Measurements from ENCODE around the gene ANXA5.

DNA sequence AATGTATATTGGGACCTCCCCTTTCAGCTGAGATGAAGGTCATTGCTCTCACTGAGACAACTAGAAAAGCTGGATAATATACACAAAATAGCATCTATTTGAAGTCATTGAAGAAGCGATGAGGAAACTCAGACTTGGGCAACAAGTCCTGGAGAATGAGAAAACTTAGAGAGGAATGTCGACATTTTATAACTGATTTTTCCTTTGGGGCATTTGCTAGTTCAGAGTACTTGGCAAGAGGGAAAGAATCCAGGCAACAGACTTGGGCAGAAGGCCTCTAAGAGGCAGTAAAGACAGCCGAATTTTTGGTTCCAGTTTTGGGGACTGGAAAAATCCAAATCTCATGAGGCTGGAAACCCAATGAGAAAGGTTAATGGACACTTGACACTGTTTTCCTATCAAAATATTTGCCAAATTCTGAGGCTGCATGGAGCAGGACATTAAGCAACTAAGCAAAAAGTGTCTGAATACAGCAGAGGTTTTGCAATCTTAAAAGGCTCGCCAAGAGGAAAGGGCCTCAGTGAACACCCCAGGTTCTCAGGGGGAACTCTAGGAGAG is 21.0 kb upstream of the ANXA5 start:
- no peak for TF ChIP-seq EZH2 (IDR thresholded peaks at IDR 0.05; ENCODE audit: low read depth)
- TF ChIP-seq, protein P1, sequence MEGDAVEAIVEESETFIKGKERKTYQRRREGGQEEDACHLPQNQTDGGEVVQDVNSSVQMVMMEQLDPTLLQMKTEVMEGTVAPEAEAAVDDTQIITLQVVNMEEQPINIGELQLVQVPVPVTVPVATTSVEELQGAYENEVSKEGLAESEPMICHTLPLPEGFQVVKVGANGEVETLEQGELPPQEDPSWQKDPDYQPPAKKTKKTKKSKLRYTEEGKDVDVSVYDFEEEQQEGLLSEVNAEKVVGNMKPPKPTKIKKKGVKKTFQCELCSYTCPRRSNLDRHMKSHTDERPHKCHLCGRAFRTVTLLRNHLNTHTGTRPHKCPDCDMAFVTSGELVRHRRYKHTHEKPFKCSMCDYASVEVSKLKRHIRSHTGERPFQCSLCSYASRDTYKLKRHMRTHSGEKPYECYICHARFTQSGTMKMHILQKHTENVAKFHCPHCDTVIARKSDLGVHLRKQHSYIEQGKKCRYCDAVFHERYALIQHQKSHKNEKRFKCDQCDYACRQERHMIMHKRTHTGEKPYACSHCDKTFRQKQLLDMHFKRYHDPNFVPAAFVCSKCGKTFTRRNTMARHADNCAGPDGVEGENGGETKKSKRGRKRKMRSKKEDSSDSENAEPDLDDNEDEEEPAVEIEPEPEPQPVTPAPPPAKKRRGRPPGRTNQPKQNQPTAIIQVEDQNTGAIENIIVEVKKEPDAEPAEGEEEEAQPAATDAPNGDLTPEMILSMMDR (conservative IDR thresholded peaks at IDR 0.05) = no peak

Data from PC-9 (cell line).